Activated CD4-positive, alpha-beta T cell treated with anti-CD3 and anti-CD28 coated beads for 48 hours (primary cell): ENCODE results near the gene OR6Q1.
"Not testable (repeated sequence)": the region's sequence is repeated elsewhere in the genome, so short reads cannot be mapped to it uniquely, and the experiment has no call there.

Experiments
- DNase-seq: peaks from one replicate; pipeline ENCODE4 v3.0.0-alpha.2; 2020

Gene OR6Q1

GRCh38 chr11:58030653-58031052, at the start of gene OR6Q1:
OR6Q1 (plus strand) TSS chr11:58030953; CDS start chr11:58030953, 0 bp downstream.
- no peak for DNase-seq

GRCh38 chr11:57981536-57981935, 49.2 kb upstream of the OR6Q1 start:
- DNase-seq: no peak

- no peak for DNase-seq
These were observed 48.0 kb upstream of the OR6Q1 start for GRCh38 chr11:57982776-57983175.

- no peak for DNase-seq
These were observed 47.6 kb upstream of the OR6Q1 start for GRCh38 chr11:57983191-57983590.

- DNase-seq: not testable (repeated sequence)
These were observed 31.2 kb upstream of the OR6Q1 start for GRCh38 chr11:57999523-57999922.

- DNase-seq: not testable (repeated sequence)
These were observed 30.7 kb upstream of the OR6Q1 start for GRCh38 chr11:58000021-58000420.

GRCh38 chr11:58000699-58001098, 30.1 kb upstream of the OR6Q1 start:
- DNase-seq: no peak

- no peak for DNase-seq
These were observed 27.7 kb upstream of the OR6Q1 start for GRCh38 chr11:58003036-58003435.

GRCh38 chr11:58003591-58003990, 27.2 kb upstream of the OR6Q1 start:
- no peak for DNase-seq

- no peak for DNase-seq
These were observed 26.1 kb upstream of the OR6Q1 start for GRCh38 chr11:58004664-58005063.

- no peak for DNase-seq
These were observed 23.8 kb upstream of the OR6Q1 start for GRCh38 chr11:58006940-58007339.

- DNase-seq: no peak
These were observed 19.0 kb upstream of the OR6Q1 start for GRCh38 chr11:58011771-58012170.

GRCh38 chr11:58023435-58023931, 7.3 kb upstream of the OR6Q1 start, which contains the start of gene OR9Q1:
OR9Q1 (plus strand) TSS chr11:58023881; CDS start chr11:58179445, 155,564 bp downstream.
- no peak for DNase-seq

GRCh38 chr11:58024601-58025091, 6.1 kb upstream of the OR6Q1 start:
- no peak for DNase-seq

- no peak for DNase-seq
These were observed 3.4 kb upstream of the OR6Q1 start for GRCh38 chr11:58027341-58027740.

- no peak for DNase-seq
These were observed 1.9 kb upstream of the OR6Q1 start for GRCh38 chr11:58028687-58029411.

- no peak for DNase-seq
These were observed 3.7 kb downstream of the OR6Q1 start for GRCh38 chr11:58034471-58034870.

GRCh38 chr11:58039589-58039988, 8.8 kb downstream of the OR6Q1 start:
- no peak for DNase-seq

- no peak for DNase-seq
These were observed 12.6 kb downstream of the OR6Q1 start for GRCh38 chr11:58043379-58043778.

- no peak for DNase-seq
These were observed 15.5 kb downstream of the OR6Q1 start for GRCh38 chr11:58046231-58046630.

GRCh38 chr11:58047818-58048217, 17.1 kb downstream of the OR6Q1 start:
- no peak for DNase-seq

- no peak for DNase-seq
These were observed 25.2 kb downstream of the OR6Q1 start for GRCh38 chr11:58055806-58056401.

- DNase-seq: no peak
These were observed 26.7 kb downstream of the OR6Q1 start for GRCh38 chr11:58057481-58057880.
